ENCODE results near the gene EMC8. TPM values are rescaled to one million over a fixed set of nuclear protein-coding genes. Genes with fewer than 3 reads are reported as not detected.

Gene EMC8
- total RNA-seq, 1 donor from 2014 or later = 27.4 TPM

DNA sequence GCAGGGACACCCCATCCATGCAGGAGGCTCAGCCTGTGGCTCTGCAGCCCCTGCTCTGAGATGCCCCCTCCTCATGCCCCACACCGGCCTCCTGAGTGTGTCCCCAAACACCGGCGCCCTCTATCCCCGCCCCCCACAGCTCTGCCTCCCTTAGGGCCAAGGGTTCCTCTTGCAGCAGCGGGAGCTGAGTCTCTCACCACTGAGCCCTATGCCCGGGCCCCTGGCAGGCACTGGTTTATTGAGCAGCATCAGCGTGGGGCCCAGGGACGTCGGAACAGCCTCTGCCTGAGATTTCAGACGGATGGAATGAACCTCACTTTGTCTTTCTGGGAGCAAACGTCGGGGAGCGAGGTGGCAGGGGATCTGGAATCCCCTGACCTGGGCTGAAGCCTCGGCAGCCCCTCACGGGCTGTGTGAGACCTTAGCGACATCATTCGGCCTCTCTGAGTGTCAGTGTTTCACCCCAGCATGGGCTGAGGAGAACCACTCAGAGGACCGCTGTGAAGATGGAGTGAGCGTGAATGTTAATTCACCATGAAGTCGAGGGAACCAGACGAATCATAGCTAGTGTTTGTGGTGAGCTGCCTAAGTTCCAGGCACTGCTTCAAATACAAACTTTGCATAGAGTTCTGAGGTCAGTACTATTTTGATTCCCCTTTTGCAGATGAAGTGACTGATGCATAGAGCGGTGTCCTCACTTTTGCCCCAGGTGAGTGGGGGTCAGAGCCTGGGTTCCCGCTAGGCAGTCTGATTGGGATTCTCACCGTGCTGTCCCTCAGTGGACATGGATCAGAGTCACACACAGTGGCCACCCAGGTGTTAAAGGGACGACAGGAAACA, 43.2 kb downstream of the EMC8 start:
- Mint-ChIP-seq H3K27me3 (ENCODE audit: low read depth) (peaks cover 8% of the 10 kb centered on the region), H3K4me3 (ENCODE audit: unreplicated experiment) (no peak overlapping the region), H3K36me3 (ENCODE audit: low read depth) (no peaks in the 10 kb centered on the region), H3K27ac (ENCODE audit: unreplicated experiment) (no peak overlapping the region), H3K9me3 (ENCODE audit: low read depth) (no peaks in the 10 kb centered on the region), H3K4me1 (ENCODE audit: low read depth) (peaks cover 30% of the 10 kb centered on the region)
- TF ChIP-seq, protein P1, sequence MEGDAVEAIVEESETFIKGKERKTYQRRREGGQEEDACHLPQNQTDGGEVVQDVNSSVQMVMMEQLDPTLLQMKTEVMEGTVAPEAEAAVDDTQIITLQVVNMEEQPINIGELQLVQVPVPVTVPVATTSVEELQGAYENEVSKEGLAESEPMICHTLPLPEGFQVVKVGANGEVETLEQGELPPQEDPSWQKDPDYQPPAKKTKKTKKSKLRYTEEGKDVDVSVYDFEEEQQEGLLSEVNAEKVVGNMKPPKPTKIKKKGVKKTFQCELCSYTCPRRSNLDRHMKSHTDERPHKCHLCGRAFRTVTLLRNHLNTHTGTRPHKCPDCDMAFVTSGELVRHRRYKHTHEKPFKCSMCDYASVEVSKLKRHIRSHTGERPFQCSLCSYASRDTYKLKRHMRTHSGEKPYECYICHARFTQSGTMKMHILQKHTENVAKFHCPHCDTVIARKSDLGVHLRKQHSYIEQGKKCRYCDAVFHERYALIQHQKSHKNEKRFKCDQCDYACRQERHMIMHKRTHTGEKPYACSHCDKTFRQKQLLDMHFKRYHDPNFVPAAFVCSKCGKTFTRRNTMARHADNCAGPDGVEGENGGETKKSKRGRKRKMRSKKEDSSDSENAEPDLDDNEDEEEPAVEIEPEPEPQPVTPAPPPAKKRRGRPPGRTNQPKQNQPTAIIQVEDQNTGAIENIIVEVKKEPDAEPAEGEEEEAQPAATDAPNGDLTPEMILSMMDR (IDR thresholded peaks at IDR 0.05) = no peak
- DNase-seq (ENCODE audit: low spot score) = no peak

DNA sequence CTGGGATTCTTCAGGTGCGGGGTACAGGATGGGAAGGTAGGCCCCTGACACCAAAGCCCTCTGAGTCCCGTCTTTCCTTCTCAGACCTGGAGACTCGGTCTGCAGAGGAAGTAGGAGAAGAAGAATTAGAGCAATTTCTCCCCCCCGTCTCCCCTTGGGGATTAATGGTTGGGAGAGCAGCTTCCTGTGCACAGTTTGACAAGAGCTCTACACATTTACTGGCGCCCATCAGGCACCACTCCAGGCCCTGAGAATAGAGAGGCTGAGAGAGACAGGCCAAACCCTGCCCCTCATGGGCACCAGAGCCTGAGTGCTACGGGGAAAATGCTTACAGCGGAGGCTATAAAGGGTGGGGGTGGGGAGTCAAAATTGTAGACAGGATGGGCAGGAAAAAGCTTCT, 44.9 kb downstream of the EMC8 start:
- Mint-ChIP-seq H3K4me3 (ENCODE audit: unreplicated experiment) (no peak overlapping the region), H3K4me1 (ENCODE audit: low read depth) (peaks cover 34% of the 10 kb centered on the region), H3K27me3 (ENCODE audit: low read depth) (peaks cover 3% of the 10 kb centered on the region), H3K9me3 (ENCODE audit: low read depth) (no peaks in the 10 kb centered on the region), H3K36me3 (ENCODE audit: low read depth) (no peaks in the 10 kb centered on the region), H3K27ac (ENCODE audit: unreplicated experiment) (no peak overlapping the region)
- DNase-seq (ENCODE audit: low spot score) = no peak
- TF ChIP-seq, protein P1 (IDR thresholded peaks at IDR 0.05) = no peak

DNA sequence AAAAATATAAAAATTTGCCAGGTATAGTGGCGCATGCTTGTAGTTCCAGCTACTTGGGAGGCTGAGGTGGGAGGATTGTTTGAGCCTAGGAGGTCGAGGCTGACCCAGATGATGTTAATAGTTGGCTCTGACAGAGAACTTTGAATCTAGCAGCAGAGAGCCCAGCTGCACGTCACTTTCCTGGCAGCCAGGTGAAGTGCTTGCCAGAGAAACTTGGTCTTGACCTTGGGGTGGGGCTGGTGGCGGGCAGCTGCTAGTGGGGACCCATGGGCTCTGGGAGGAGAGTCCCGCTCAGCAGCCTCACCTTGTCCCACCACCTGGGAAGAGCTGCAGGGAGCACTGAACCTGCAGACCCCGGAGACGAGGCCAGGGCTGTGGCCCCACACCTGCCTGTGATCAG, 45.4 kb downstream of the EMC8 start:
- peaks cover 34% of the 10 kb centered on the region for H3K4me1 Mint-ChIP-seq (ENCODE audit: low read depth)
- no peak overlapping the region for H3K4me3 Mint-ChIP-seq (ENCODE audit: unreplicated experiment)
- H3K36me3 Mint-ChIP-seq (ENCODE audit: low read depth) = no peaks in the 10 kb centered on the region
- H3K27ac Mint-ChIP-seq (ENCODE audit: unreplicated experiment) = no peak overlapping the region
- no peak for DNase-seq (ENCODE audit: low spot score)
- H3K27me3 Mint-ChIP-seq (ENCODE audit: low read depth) = peaks cover 3% of the 10 kb centered on the region
- TF ChIP-seq, protein P1 (IDR thresholded peaks at IDR 0.05) = no peak
- H3K9me3 Mint-ChIP-seq (ENCODE audit: low read depth) = no peaks in the 10 kb centered on the region

DNA sequence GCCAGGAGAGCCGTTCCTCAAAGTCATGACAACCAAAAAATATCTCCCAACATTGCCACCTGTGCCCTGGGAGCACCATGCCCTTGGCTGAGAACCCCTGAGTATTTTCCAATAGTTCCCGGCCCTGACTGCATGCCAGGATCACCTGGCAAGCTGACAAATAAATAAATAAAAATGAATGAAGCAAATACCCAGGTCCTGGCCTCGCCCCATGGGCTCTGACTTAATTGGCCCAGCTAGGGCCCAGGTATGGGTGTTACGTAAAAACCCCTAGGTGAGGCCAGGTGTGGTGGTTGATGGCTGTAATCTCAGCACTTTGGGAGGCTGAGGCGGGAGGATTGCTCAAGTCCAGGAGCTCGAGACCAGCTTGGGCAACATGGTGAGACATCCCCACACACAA, 45.8 kb downstream of the EMC8 start:
- Mint-ChIP-seq H3K27ac (ENCODE audit: unreplicated experiment) (no peak overlapping the region), H3K4me1 (ENCODE audit: low read depth) (peaks cover 34% of the 10 kb centered on the region), H3K27me3 (ENCODE audit: low read depth) (peaks cover 4% of the 10 kb centered on the region), H3K4me3 (ENCODE audit: unreplicated experiment) (no peak overlapping the region), H3K9me3 (ENCODE audit: low read depth) (no peaks in the 10 kb centered on the region), H3K36me3 (ENCODE audit: low read depth) (no peaks in the 10 kb centered on the region)
- TF ChIP-seq, protein P1 (IDR thresholded peaks at IDR 0.05) = no peak
- no peak for DNase-seq (ENCODE audit: low spot score)

- H3K36me3 Mint-ChIP-seq (ENCODE audit: low read depth) = no peaks in the 10 kb centered on the region
Measured at GRCh38 chr16:85752511-85753420, 46.6 kb downstream of the EMC8 start.

More at GRCh38 chr16:85752511-85753420, 46.6 kb downstream of the EMC8 start:
- TF ChIP-seq, protein P1 (IDR thresholded peaks at IDR 0.05) = peak; percentile 40
- DNase-seq (ENCODE audit: low spot score) = no peak
- peaks cover 34% of the 10 kb centered on the region for H3K4me1 Mint-ChIP-seq (ENCODE audit: low read depth)
- H3K9me3 Mint-ChIP-seq (ENCODE audit: low read depth) = no peaks in the 10 kb centered on the region
- no peak overlapping the region for H3K27ac Mint-ChIP-seq (ENCODE audit: unreplicated experiment)
- no peak overlapping the region for H3K4me3 Mint-ChIP-seq (ENCODE audit: unreplicated experiment)
- peaks cover 5% of the 10 kb centered on the region for H3K27me3 Mint-ChIP-seq (ENCODE audit: low read depth)

Measured in chondrocyte (in vitro differentiated cells).